T-helper 1 cell treated with Interleukin-12 subunit alpha and Interleukin-12 subunit beta and Interleukin-4 antibody, amounts not matched to agents 30 ng/mL and 1 ng/mL, for 36 hours (primary cell): ENCODE measurements around the gene KIF3B. TPM values are rescaled to one million over a fixed set of nuclear protein-coding genes. Genes with fewer than 3 reads are reported as not detected.
"Not testable (repeated sequence)": the region's sequence is repeated elsewhere in the genome, so short reads cannot be mapped to it uniquely, and the experiment has no call there.

Experiments used
- intact Hi-C: fragments of 100-400 bp; cut with micrococcal nuclease; formaldehyde crosslinking; loops from one replicate; pipeline ENCODE4 v1.15.1; 2024
- total RNA-seq: library from RNA; stranded (reverse); gene quantifications from 2 replicates; pipeline ENCODE4 v1.2.3, GENCODE V29; 2022

KIF3B gene
- total RNA-seq, 1 donor from 2014 or later = 26.9 TPM

GRCh38 chr20:32378461-32378860, 101.0 kb downstream of the KIF3B start:
- intact Hi-C loops = no loop called here

GRCh38 chr20:32380037-32380436, 102.6 kb downstream of the KIF3B start:
- intact Hi-C loops = not testable (repeated sequence)

- intact Hi-C loops = no loop called here
These were observed 103.3 kb downstream of the KIF3B start for GRCh38 chr20:32380745-32381144.

- intact Hi-C loops = no loop called here
These were observed 104.9 kb downstream of the KIF3B start for GRCh38 chr20:32382102-32382950.

GRCh38 chr20:32383441-32383840, 106.0 kb downstream of the KIF3B start:
- intact Hi-C loops = not testable (repeated sequence)

Other genes starting within 250 kb of the KIF3B start
- gene HCK, start 225.4 kb upstream of the KIF3B start, total RNA-seq = 1.5 and 1.8 TPM in 2 replicates
- 44.3 and 44.4 TPM in 2 replicates for gene TM9SF4, start 167.9 kb upstream of the KIF3B start, total RNA-seq
- gene PLAGL2, start 69.9 kb upstream of the KIF3B start, total RNA-seq = 35.0 and 35.5 TPM in 2 replicates
- 28.0 and 33.7 TPM in 2 replicates for gene POFUT1, start 69.8 kb upstream of the KIF3B start, total RNA-seq
- gene ASXL1, start 80.7 kb downstream of the KIF3B start, total RNA-seq = 121 and 133 TPM in 2 replicates